OCI-LY3 (cell line): Measurements from ENCODE around the gene TCL1A.

ENCODE experiments used
- H2AFZ ChIP-seq: fragments of 200-600, 300-600 bp; shearing (Covaris generic); 2 replicates; pipeline ENCODE4 v1.6.0; 2014; ENCODE audit warnings: antibody characterized with exemption, low read depth, low read length
- H3K27ac ChIP-seq: fragments of 200-600, 300-600 bp; sonication (generic); 2 replicates; pipeline ENCODE4 v1.5.1; 2014; ENCODE audit warnings: mild to moderate bottlenecking, low read length, moderate library complexity, mixed read lengths
- H3K27me3 ChIP-seq: fragments of 200-600, 300-600 bp; sonication (generic); 2 replicates; pipeline ENCODE4 v1.6.1; 2014; ENCODE audit warnings: low read depth, low read length, mixed read lengths
- H3K36me3 ChIP-seq: fragments of 200-600, 300-600 bp; sonication (generic); replicated peaks from 2 replicates; pipeline ENCODE3; 2014; ENCODE audit warnings: low read depth, low read length, mixed read lengths
- H3K4me1 ChIP-seq: fragments of 300-600, 200-600 bp; sonication (generic); 2 replicates; pipeline ENCODE4 v1.6.1; 2014; ENCODE audit warnings: low read length, mixed read lengths
- H3K4me2 ChIP-seq: fragments of 200-600, 300-600 bp; sonication (generic); 2 replicates; pipeline ENCODE4 v1.6.1; 2014; ENCODE audit warnings: low read length, mixed read lengths
- H3K4me3 ChIP-seq: fragments of 300-600, 200-600 bp; sonication (generic); 2 replicates; pipeline ENCODE4 v1.5.1; 2014; ENCODE audit warnings: antibody characterized with exemption, mild to moderate bottlenecking, low read length, moderate library complexity
- H3K79me2 ChIP-seq: fragments of 300-600, 200-600 bp; shearing (Covaris generic); 2 replicates; pipeline ENCODE4 v1.6.1; 2014; ENCODE audit warnings: mild to moderate bottlenecking, low read length, mixed read lengths
- H3K9ac ChIP-seq: fragments of 300-600, 200-600 bp; shearing (Covaris generic); 2 replicates; pipeline ENCODE4 v1.6.0; 2014; ENCODE audit warnings: mild to moderate bottlenecking, low read length, moderate library complexity
- H3K9me3 ChIP-seq: fragments of 200-600, 300-600 bp; shearing (Covaris generic); 2 replicates; pipeline ENCODE4 v1.6.1; 2014; ENCODE audit warnings: low read length, mixed read lengths; ENCODE audit not compliant: insufficient read depth
- H4K20me1 ChIP-seq: fragments of 200-600, 300-600 bp; sonication (generic); 2 replicates; pipeline ENCODE4 v1.6.1; 2016; ENCODE audit warnings: low read length, mixed read lengths; ENCODE audit not compliant: insufficient read depth
- CTCF ChIP-seq: fragments of 200-600, 300-600 bp; sonication (generic); IDR thresholded peaks from 2 replicates; pipeline ENCODE4 v1.5.1; 2014; ENCODE audit warnings: antibody characterized with exemption, low read length, low read depth
- EZH2phosphoT487 ChIP-seq: fragments of 200-600 bp; shearing (Covaris generic); IDR thresholded peaks from 2 replicates; pipeline ENCODE4 v1.6.1; 2018; ENCODE audit warnings: antibody characterized with exemption, mixed run types, low read depth

The TCL1A gene

GRCh38 chr14:95660651-95661515 lies 53.0 kb downstream of the TCL1A start:
- Histone ChIP-seq H3K9ac (no peak overlapping the region), H3K4me2 (no peak overlapping the region), H3K27ac (no peak overlapping the region), H4K20me1 (no peaks in the 10 kb centered on the region), H3K9me3 (peaks cover 10% of the 10 kb centered on the region; the same call in 1 of the 2 replicates), H3K36me3 (no peaks in the 10 kb centered on the region), H3K4me1 (peaks cover 42% of the 10 kb centered on the region), H3K4me3 (no peak overlapping the region), H3K27me3 (peaks cover 12% of the 10 kb centered on the region), H2AFZ (no peak overlapping the region), H3K79me2 (no peaks in the 10 kb centered on the region)
- TF ChIP-seq CTCF (no peak), EZH2phosphoT487 (no peak)

- H3K4me1 ChIP-seq: peaks cover 33% of the 10 kb centered on the region
- no peak overlapping the region for H3K9ac ChIP-seq
- TF ChIP-seq EZH2phosphoT487: no peak
- TF ChIP-seq CTCF: no peak
- no peak overlapping the region for H3K27ac ChIP-seq
- no peaks in the 10 kb centered on the region for H3K36me3 ChIP-seq
- no peaks in the 10 kb centered on the region for H3K79me2 ChIP-seq
- H2AFZ ChIP-seq: no peak overlapping the region
- H4K20me1 ChIP-seq: no peaks in the 10 kb centered on the region
- no peak overlapping the region for H3K4me2 ChIP-seq
- H3K27me3 ChIP-seq: peaks cover 12% of the 10 kb centered on the region
- H3K9me3 ChIP-seq: peaks cover 6% of the 10 kb centered on the region; the same call in 1 of the 2 replicates
- H3K4me3 ChIP-seq: no peak overlapping the region
Observed at GRCh38 chr14:95659990-95660385, 53.9 kb downstream of the TCL1A start.
